ENCODE results near the gene FLNB. TPM values are rescaled to one million over a fixed set of nuclear protein-coding genes. Genes with fewer than 3 reads are reported as not detected.

Gene FLNB
- total and polyA plus RNA-seq, 2 experiments from 2014 or later: 69.4 to 172 TPM

DNA sequence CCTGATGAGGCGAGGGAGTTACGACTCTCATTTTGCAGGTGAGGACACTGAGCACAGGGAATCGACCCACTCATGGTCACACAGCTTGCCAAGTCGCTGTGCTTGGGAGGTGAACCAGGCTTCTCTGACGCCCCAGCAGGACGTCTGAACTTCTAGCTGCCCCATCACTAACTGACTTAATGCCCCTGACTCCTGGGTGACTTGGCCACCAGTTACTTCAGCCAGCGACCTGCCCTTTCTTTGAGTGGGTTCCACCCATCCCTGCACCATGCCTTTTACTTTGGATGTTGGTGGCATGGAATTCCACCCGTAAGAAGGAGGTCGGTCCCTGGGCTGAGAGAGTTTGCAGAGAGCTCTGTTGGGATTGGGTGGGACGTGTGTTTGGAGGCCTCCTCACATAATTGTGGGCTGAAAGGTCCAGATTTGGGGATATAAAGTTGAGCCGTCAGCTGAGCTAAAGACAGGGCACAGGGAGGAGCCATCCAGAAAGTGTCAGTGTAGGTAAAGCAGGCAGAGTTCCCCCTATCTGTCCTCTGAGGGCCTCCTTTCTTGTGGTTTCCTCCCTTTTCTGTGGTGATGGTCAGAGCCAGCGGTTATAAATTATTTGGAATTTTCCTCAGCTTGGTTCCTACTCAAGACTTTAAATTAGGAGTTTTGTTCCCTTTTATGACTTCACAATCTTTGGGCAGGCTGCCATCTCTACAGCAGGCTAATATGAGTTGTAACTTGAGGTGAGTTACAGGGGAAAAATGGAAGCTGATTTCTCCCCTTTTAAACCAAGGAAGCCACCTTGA is 55.0 kb downstream of the FLNB start:
- Histone ChIP-seq H3K9me2 (replicated peaks; ENCODE audit: insufficient read depth) (no peaks in the 10 kb centered on the region), H3K9me3 (ENCODE audit: low read depth) (no peaks in the 10 kb centered on the region), H3K4me3 (no peak overlapping the region), H3K36me3 (replicated peaks; ENCODE audit: insufficient read depth, low read depth) (no peaks in the 10 kb centered on the region), H3K79me2 (peaks cover 79% of the 10 kb centered on the region), H3K4me1 (ENCODE audit: insufficient read depth) (peaks cover 90% of the 10 kb centered on the region), H4K20me1 (ENCODE audit: insufficient read depth, poor library complexity, severe bottlenecking) (peaks cover 6% of the 10 kb centered on the region), H3K27me3 (no peaks in the 10 kb centered on the region), H2AFZ (no peak overlapping the region), H3K4me2 (peak overlapping the region; percentile 36), H3K27ac (peak overlapping the region; percentile 95)
- TF ChIP-seq EZH2 (IDR thresholded peaks at IDR 0.05; ENCODE audit: borderline replicate concordance): no peak
- no peak for TF ChIP-seq EZH2phosphoT487 (IDR thresholded peaks at IDR 0.05; ENCODE audit: low read depth, severe bottlenecking, unreplicated experiment)
- TF ChIP-seq, protein P1, sequence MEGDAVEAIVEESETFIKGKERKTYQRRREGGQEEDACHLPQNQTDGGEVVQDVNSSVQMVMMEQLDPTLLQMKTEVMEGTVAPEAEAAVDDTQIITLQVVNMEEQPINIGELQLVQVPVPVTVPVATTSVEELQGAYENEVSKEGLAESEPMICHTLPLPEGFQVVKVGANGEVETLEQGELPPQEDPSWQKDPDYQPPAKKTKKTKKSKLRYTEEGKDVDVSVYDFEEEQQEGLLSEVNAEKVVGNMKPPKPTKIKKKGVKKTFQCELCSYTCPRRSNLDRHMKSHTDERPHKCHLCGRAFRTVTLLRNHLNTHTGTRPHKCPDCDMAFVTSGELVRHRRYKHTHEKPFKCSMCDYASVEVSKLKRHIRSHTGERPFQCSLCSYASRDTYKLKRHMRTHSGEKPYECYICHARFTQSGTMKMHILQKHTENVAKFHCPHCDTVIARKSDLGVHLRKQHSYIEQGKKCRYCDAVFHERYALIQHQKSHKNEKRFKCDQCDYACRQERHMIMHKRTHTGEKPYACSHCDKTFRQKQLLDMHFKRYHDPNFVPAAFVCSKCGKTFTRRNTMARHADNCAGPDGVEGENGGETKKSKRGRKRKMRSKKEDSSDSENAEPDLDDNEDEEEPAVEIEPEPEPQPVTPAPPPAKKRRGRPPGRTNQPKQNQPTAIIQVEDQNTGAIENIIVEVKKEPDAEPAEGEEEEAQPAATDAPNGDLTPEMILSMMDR (IDR thresholded peaks at IDR 0.05; ENCODE audit: poor library complexity): no peak
- WGBS (ENCODE audit: low lambda C conversion rate, missing lambda C conversion rate): 80% methylated on average over 12 of the region's 12 CpGs
- DNase-seq (ENCODE audit: low spot score): peak; percentile 40

DNA sequence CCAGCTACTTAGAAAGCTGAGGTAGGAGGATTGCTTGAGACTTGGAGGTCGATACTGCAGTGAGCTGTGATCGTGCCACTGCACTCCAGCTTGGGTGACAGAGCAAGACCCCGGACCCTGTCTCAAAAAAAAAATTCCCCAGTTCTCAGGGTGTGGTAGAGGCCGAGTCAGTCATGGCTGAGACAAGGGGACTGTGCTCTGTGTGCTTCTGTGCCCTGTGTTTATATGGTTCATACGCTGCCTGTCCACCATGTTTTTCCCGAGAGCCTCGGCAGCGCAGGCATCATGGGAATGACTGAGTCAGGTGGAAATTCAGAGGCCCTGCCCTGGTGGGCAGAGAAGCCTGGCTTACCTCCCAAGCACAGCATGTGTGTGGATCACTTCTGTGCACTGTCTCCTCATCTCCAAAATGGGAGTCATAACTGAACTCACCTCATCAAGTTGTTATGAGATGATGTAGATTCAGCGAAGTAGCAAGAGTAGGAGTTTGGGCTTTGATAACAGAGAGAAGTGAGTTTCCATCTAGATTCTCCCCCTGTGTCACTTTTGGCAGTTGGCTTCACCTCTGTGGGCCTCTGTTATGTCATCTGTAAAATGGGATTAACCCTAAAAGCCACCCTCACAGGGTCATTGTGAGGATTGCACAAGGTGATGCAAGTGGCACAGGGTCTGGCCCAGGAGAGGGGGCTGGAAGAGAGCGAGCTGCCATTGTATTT is 56.9 kb downstream of the FLNB start:
- Histone ChIP-seq H3K4me3 (no peak overlapping the region), H3K9me3 (ENCODE audit: low read depth) (no peaks in the 10 kb centered on the region), H3K27ac (peak overlapping the region; percentile 95), H3K4me1 (ENCODE audit: insufficient read depth) (peaks cover 82% of the 10 kb centered on the region), H3K9me2 (replicated peaks; ENCODE audit: insufficient read depth) (no peaks in the 10 kb centered on the region), H3K36me3 (replicated peaks; ENCODE audit: insufficient read depth, low read depth) (no peaks in the 10 kb centered on the region), H4K20me1 (ENCODE audit: insufficient read depth, poor library complexity, severe bottlenecking) (peaks cover 6% of the 10 kb centered on the region), H3K79me2 (peaks cover 89% of the 10 kb centered on the region), H2AFZ (no peak overlapping the region), H3K4me2 (no peak overlapping the region), H3K27me3 (no peaks in the 10 kb centered on the region)
- WGBS (ENCODE audit: low lambda C conversion rate, missing lambda C conversion rate): 98% methylated on average over 10 of the region's 10 CpGs
- TF ChIP-seq EZH2phosphoT487 (IDR thresholded peaks at IDR 0.05; ENCODE audit: low read depth, severe bottlenecking, unreplicated experiment) (no peak), EZH2 (IDR thresholded peaks at IDR 0.05; ENCODE audit: borderline replicate concordance) (no peak)
- TF ChIP-seq, protein P1 (IDR thresholded peaks at IDR 0.05; ENCODE audit: poor library complexity): no peak
- no peak for DNase-seq (ENCODE audit: low spot score)

DNA sequence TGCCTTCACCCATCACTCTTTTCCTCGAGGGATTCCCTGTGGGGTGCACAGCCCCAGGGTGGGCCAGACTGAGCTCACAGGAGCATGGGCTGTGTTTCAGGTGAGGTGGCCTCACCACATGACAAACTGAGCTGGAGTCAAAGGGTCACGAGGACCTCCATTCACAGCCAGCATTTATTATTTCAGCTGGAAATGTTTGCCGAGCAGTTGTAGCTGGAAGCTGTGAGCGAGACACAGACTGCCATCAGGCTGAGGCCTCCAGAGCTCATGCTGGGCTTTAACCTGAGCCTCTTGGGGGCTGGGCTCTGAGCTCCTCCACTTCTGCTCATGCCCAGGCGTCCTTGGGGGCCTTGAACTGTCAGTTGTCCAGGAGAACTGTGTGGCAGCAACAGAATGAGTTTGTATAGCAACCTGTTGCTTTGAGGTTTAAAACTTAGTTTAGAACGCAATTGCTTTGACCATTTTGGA is 57.5 kb downstream of the FLNB start:
- WGBS (ENCODE audit: low lambda C conversion rate, missing lambda C conversion rate): 48% methylated on average over 6 of the region's 6 CpGs
- TF ChIP-seq EZH2phosphoT487 (IDR thresholded peaks at IDR 0.05; ENCODE audit: low read depth, severe bottlenecking, unreplicated experiment): no peak
- TF ChIP-seq, protein P1 (IDR thresholded peaks at IDR 0.05; ENCODE audit: poor library complexity): no peak
- H4K20me1 ChIP-seq (ENCODE audit: insufficient read depth, poor library complexity, severe bottlenecking): peaks cover 6% of the 10 kb centered on the region
- H2AFZ ChIP-seq: no peak overlapping the region
- peak overlapping the region; percentile 95 for H3K27ac ChIP-seq
- H3K9me3 ChIP-seq (ENCODE audit: low read depth): no peaks in the 10 kb centered on the region
- H3K9me2 ChIP-seq (replicated peaks; ENCODE audit: insufficient read depth): no peaks in the 10 kb centered on the region
- H3K36me3 ChIP-seq (replicated peaks; ENCODE audit: insufficient read depth, low read depth): no peaks in the 10 kb centered on the region
- H3K4me1 ChIP-seq (ENCODE audit: insufficient read depth): peaks cover 76% of the 10 kb centered on the region
- H3K4me3 ChIP-seq: no peak overlapping the region
- H3K79me2 ChIP-seq: peaks cover 93% of the 10 kb centered on the region
- peak; percentile 49 for DNase-seq (ENCODE audit: low spot score)
- H3K27me3 ChIP-seq: no peaks in the 10 kb centered on the region
- peak overlapping the region; percentile 32 for H3K4me2 ChIP-seq

Measured in hepatocyte (in vitro differentiated cells).